ENCODE measurements around the gene HOXB13.

- no peak for TF ChIP-seq POLR2A (IDR thresholded peaks at IDR 0.05)
- no peak for TF ChIP-seq CTCF (IDR thresholded peaks at IDR 0.05 in 4 of 5, conservative IDR thresholded peaks at IDR 0.05 in 1 of 5)
These were observed 42.4 kb upstream of the HOXB13 start for GRCh38 chr17:48770954-48771353.
